Gastroesophageal sphincter (tissue), 3 donors: ENCODE results near the gene MATN3.

Experiments
- CTCF ChIP-seq, 4 experiments: fragments of 200-600 bp in 2 of 4; fragments of 450-650 bp in 2 of 4; sonication (generic) in 1 of 4; IDR thresholded peaks; one replicate each; pipeline ENCODE4 v1.5.1; 2017 to 2019; ENCODE audit warnings: antibody characterized with exemption in 4 of 4, mild to moderate bottlenecking in 2 of 4, moderate library complexity in 2 of 4
- EP300 ChIP-seq: sonication (generic); formaldehyde crosslinking; IDR thresholded peaks from one replicate; pipeline ENCODE4 v1.6.1; 2017; ENCODE audit warnings: antibody characterized with exemption, mild to moderate bottlenecking

GRCh38 chr2:19990416-19990728 is 22.1 kb downstream of the MATN3 start:
- TF ChIP-seq EP300 (no peak), CTCF (IDR thresholded peaks at IDR 0.05) (no peak)
